Keratinocyte (primary cell): Measurements from ENCODE around the gene MYBPH. TPM values are rescaled to one million over a fixed set of nuclear protein-coding genes. Genes with fewer than 3 reads are reported as not detected.

ENCODE experiments used
- DNase-seq: peaks from one replicate; pipeline ENCODE4 v3.0.0-alpha.2; 2011; ENCODE audit warnings: low read depth, missing footprints, low spot score
- FAIRE-seq: peaks from 2 replicates; lab custom pipeline; 2011; peaks lifted over from hg19 to GRCh38; lab: Jason Lieb, UNC
- H2AFZ ChIP-seq: 2 replicates; pipeline ENCODE4 v1.6.0; 2012; ENCODE audit warnings: low read length, control low read depth, inconsistent platforms; ENCODE audit not compliant: control insufficient read depth
- H3K27ac ChIP-seq: 2 replicates; pipeline ENCODE4 v1.5.1; 2011; ENCODE audit warnings: low read length; ENCODE audit not compliant: control insufficient read depth, insufficient read depth
- H3K27me3 ChIP-seq: 3 replicates; pipeline ENCODE4 v1.6.0; 2011; ENCODE audit warnings: low read length; ENCODE audit not compliant: control insufficient read depth, insufficient read depth; ENCODE audit errors: extremely low read depth
- H3K36me3 ChIP-seq, 2 experiments: 2 replicates in 1 of 2; 3 replicates in 1 of 2; pipeline ENCODE4 v1.5.1; 2011; ENCODE audit warnings: low read length in 2 of 2, mild to moderate bottlenecking in 1 of 2; ENCODE audit not compliant: control insufficient read depth in 2 of 2, insufficient read depth in 2 of 2; ENCODE audit errors: extremely low read depth in 1 of 2
- H3K4me1 ChIP-seq: 3 replicates; pipeline ENCODE4 v1.5.1; 2011; ENCODE audit warnings: low read length; ENCODE audit not compliant: control insufficient read depth, insufficient read depth; ENCODE audit errors: extremely low read depth
- H3K4me2 ChIP-seq: 3 replicates; pipeline ENCODE4 v1.6.0; 2011; ENCODE audit warnings: low read depth, low read length; ENCODE audit not compliant: control insufficient read depth, insufficient read depth; ENCODE audit errors: extremely low read depth
- H3K4me3 ChIP-seq, 3 experiments: fragments of 200-600 bp in 1 of 3; sonication (generic) in 1 of 3; 2 replicates in 2 of 3; 3 replicates in 1 of 3; pipeline ENCODE4 v1.5.1; 2011 to 2016; ENCODE audit warnings: low read length in 3 of 3, mild to moderate bottlenecking in 3 of 3, control low read depth in 2 of 3, inconsistent platforms in 1 of 3, low read depth in 1 of 3, mixed read lengths in 1 of 3, mixed run types in 1 of 3, moderate library complexity in 1 of 3; ENCODE audit not compliant: control insufficient read depth in 2 of 3, insufficient read depth in 2 of 3; ENCODE audit errors: extremely low read depth in 1 of 3
- H3K79me2 ChIP-seq: 2 replicates; pipeline ENCODE4 v1.6.0; 2012; ENCODE audit warnings: low read length; ENCODE audit not compliant: control insufficient read depth, insufficient read depth
- H3K9ac ChIP-seq: 3 replicates; pipeline ENCODE4 v1.6.0; 2011; ENCODE audit warnings: low read length; ENCODE audit not compliant: control insufficient read depth, insufficient read depth; ENCODE audit errors: extremely low read depth
- H3K9me1 ChIP-seq: 3 replicates; pipeline ENCODE4 v1.6.0; 2011; ENCODE audit warnings: low read length; ENCODE audit not compliant: control insufficient read depth, insufficient read depth; ENCODE audit errors: extremely low read depth
- H3K9me3 ChIP-seq: 2 replicates; pipeline ENCODE4 v1.5.1; 2012; ENCODE audit warnings: low read depth, low read length; ENCODE audit not compliant: control insufficient read depth
- H4K20me1 ChIP-seq: 3 replicates; pipeline ENCODE4 v1.6.0; 2011; ENCODE audit warnings: low read length; ENCODE audit not compliant: control insufficient read depth, insufficient read depth; ENCODE audit errors: extremely low read depth
- CTCF ChIP-seq, 3 experiments: IDR thresholded peaks in 1 of 3; conservative IDR thresholded peaks in 1 of 3; optimal IDR thresholded peaks in 1 of 3; 2 replicates in 2 of 3; 3 replicates in 1 of 3; pipeline versions ENCODE3 to v1.5.1; 2011; ENCODE audit warnings: low read length in 3 of 3, mild to moderate bottlenecking in 3 of 3, moderate library complexity in 2 of 3, control low read depth in 1 of 3, inconsistent platforms in 1 of 3; ENCODE audit not compliant: insufficient read depth in 2 of 3; ENCODE audit errors: extremely low read depth in 1 of 3
- EZH2 ChIP-seq: IDR thresholded peaks from one replicate; pipeline ENCODE4 v1.6.1; 2012; ENCODE audit warnings: inconsistent platforms, mild to moderate bottlenecking, low read length, moderate library complexity
- dilution Hi-C: fragments of 300-500 bp; cut with MboI; formaldehyde crosslinking; loops from one replicate; pipeline ENCODE4 v1.7.0; 2020; ENCODE audit warnings: low sequenced_read_pairs; ENCODE audit not compliant: extremely low pct_ligation_motif_present
- polyA plus RNA-seq, 5 experiments: library from polyadenylated mRNA; depleted of rRNA in 3 of 5; stranded (reverse) in 3 of 5; stranded (forward) in 1 of 5; unstranded in 1 of 5; fragments of >200 nt; gene quantifications; 1 replicate in 1 of 5; 2 replicates in 3 of 5; 3 replicates in 1 of 5; pipeline versions ENCODE4 v1.2.1 to v1.2.3, GENCODE V29; 2011 to 2012; ENCODE audit warnings: missing spikeins in 2 of 5, low read depth in 1 of 5, low replicate concordance in 1 of 5

The MYBPH gene
- polyA plus RNA-seq, 1 donor (not counting 4 experiments of a cell fraction or from before 2014, with no cell fraction given) = not detected

GRCh38 chr1:203126866-203127665 lies 48.6 kb downstream of the MYBPH start:
- FAIRE-seq (no peak), DNase-seq (no peak)
- Histone ChIP-seq H3K36me3 (no peaks in the 10 kb centered on the region), H4K20me1 (no peaks in the 10 kb centered on the region), H3K27me3 (peaks cover 59% of the 10 kb centered on the region), H2AFZ (no peak overlapping the region), H3K4me2 (peak overlapping the region; percentile 74), H3K4me3 (peak overlapping the region in 1 of 3 experiments; percentile 15), H3K9ac (no peak overlapping the region), H3K27ac (no peak overlapping the region), H3K4me1 (peaks cover 5% of the 10 kb centered on the region), H3K79me2 (no peaks in the 10 kb centered on the region), H3K9me1 (no peaks in the 10 kb centered on the region), H3K9me3 (no peaks in the 10 kb centered on the region)
- dilution Hi-C loops = no loop called here
- TF ChIP-seq EZH2 = no peak
- TF ChIP-seq CTCF (optimal IDR thresholded peaks at IDR 0.05 in 1 of 3, IDR thresholded peaks at IDR 0.05 in 1 of 3, conservative IDR thresholded peaks at IDR 0.05 in 1 of 3; ENCODE audit: extremely low read depth in 1 of 3, insufficient read depth in 2 of 3, low read length in 3 of 3) = no peak

DNA sequence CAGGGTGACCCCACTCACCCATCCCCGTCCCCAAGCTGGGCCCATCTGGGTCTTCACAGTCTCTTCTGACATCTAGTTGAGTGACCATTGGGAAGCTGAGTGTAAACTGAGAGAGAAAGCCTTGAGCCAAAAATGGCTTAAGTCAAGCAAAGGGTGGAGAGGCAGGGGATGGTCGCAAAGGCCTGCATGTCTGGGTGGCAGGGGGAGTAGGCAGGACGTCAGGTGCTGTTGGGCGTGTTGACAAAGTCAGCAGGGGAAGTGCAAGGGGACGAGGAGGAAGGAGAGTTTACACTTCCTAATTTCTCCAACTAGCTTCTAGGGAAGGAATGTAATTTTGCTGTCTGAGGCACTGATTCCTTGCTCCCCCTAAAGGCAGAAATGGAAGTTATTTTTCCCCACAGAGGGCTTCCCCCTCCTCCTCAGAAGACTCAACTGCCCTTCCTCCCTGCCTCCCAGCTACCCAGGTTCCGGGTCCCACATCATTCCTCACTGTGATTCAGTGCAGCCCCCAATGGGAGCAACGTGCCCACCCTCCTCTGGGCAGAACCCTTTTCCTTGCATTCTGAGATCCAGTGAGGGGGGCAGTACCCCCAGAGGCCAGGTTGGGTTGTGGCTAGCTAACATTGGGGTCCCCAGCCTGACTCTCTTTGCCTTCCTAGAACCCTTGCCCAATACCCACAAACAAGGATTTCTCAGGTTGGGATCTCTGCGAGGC lies 49.3 kb downstream of the MYBPH start:
- Histone ChIP-seq H3K4me3 (no peak overlapping the region), H3K4me2 (no peak overlapping the region), H3K4me1 (peaks cover 5% of the 10 kb centered on the region)

More for the DNA sequence above, 49.3 kb downstream of the MYBPH start:
- Histone ChIP-seq H3K9me1 (no peaks in the 10 kb centered on the region), H3K9me3 (no peaks in the 10 kb centered on the region), H4K20me1 (no peaks in the 10 kb centered on the region), H3K9ac (no peak overlapping the region), H3K79me2 (no peaks in the 10 kb centered on the region), H3K36me3 (no peaks in the 10 kb centered on the region), H3K27me3 (peaks cover 64% of the 10 kb centered on the region), H2AFZ (no peak overlapping the region), H3K27ac (no peak overlapping the region)
- DNase-seq (no peak), FAIRE-seq (peak; percentile 9)
- no peak for TF ChIP-seq EZH2
- TF ChIP-seq CTCF (optimal IDR thresholded peaks at IDR 0.05 in 1 of 3, IDR thresholded peaks at IDR 0.05 in 1 of 3, conservative IDR thresholded peaks at IDR 0.05 in 1 of 3; ENCODE audit: extremely low read depth in 1 of 3, insufficient read depth in 2 of 3, low read length in 3 of 3) = peak; percentile 42 to 52 (median 49)
- dilution Hi-C loops = no loop called here
